Esophagus muscularis mucosa (tissue), 3 donors: Measurements from ENCODE around the gene ST7.

Source experiments
- CTCF ChIP-seq, 3 experiments: fragments of 200-600 bp in 2 of 3; fragments of 450-650 bp in 1 of 3; sonication (generic) in 2 of 3; IDR thresholded peaks; one replicate each; pipeline ENCODE4 v1.5.1; 2017 to 2019; ENCODE audit warnings: antibody characterized with exemption in 3 of 3, mild to moderate bottlenecking in 2 of 3, moderate library complexity in 1 of 3
- POLR2A ChIP-seq: fragments of 450-650 bp; IDR thresholded peaks from one replicate; pipeline ENCODE4 v1.6.1; 2017; ENCODE audit warnings: antibody characterized with exemption, moderate library complexity, mild to moderate bottlenecking, low read depth

- TF ChIP-seq CTCF (IDR thresholded peaks at IDR 0.05) (no peak), POLR2A (no peak)
Observed at GRCh38 chr7:117032810-117033209, 79.5 kb downstream of the ST7 start.
